Smooth muscle cell (in vitro differentiated cells): ENCODE data around the gene IQUB. TPM values are rescaled to one million over a fixed set of nuclear protein-coding genes. Genes with fewer than 3 reads are reported as not detected.

Source experiments
- DNase-seq: peaks from one replicate; lab custom pipeline; 2025; ENCODE audit not compliant: unreplicated experiment; lab: John Stamatoyannopoulos, UW
- H2AFZ ChIP-seq: fragments of 200-600 bp; sonication (generic); 2 replicates; pipeline ENCODE4 v1.6.0; 2016; ENCODE audit warnings: antibody characterized with exemption, low read depth, mild to moderate bottlenecking
- H3F3A ChIP-seq: fragments of 200-600 bp; sonication (generic); 2 replicates; pipeline ENCODE4 v1.6.0; 2017; ENCODE audit warnings: antibody characterized with exemption, low read depth
- H3K27ac ChIP-seq: fragments of 200-600 bp; sonication (generic); 2 replicates; pipeline ENCODE4 v1.5.1; 2016; ENCODE audit warnings: low read depth, mild to moderate bottlenecking
- H3K27me3 ChIP-seq: fragments of 200-600 bp; sonication (generic); 2 replicates; pipeline ENCODE4 v1.6.1; 2016; ENCODE audit warnings: low read depth, mild to moderate bottlenecking
- H3K36me3 ChIP-seq: fragments of 200-600 bp; sonication (generic); 2 replicates; pipeline ENCODE4 v1.5.1; 2016; ENCODE audit warnings: low read depth
- H3K4me1 ChIP-seq: fragments of 200-600 bp; sonication (generic); 2 replicates; pipeline ENCODE4 v1.5.1; 2016; ENCODE audit warnings: low read depth
- H3K4me2 ChIP-seq: fragments of 200-600 bp; sonication (generic); 2 replicates; pipeline ENCODE4 v1.6.0; 2016; ENCODE audit warnings: mild to moderate bottlenecking
- H3K4me3 ChIP-seq: fragments of 200-600 bp; sonication (generic); 2 replicates; pipeline ENCODE4 v1.5.1; 2016; ENCODE audit warnings: mild to moderate bottlenecking
- H3K79me2 ChIP-seq: fragments of 200-600 bp; sonication (generic); 2 replicates; pipeline ENCODE4 v1.6.0; 2016; ENCODE audit warnings: low read depth, mild to moderate bottlenecking
- H3K9ac ChIP-seq: fragments of 200-600 bp; sonication (generic); 2 replicates; pipeline ENCODE4 v1.6.0; 2016; ENCODE audit warnings: low read depth
- H3K9me3 ChIP-seq: fragments of 200-600 bp; sonication (generic); replicated peaks from 2 replicates; pipeline ENCODE4 v1.5.1; 2016; ENCODE audit warnings: low read depth
- H4K20me1 ChIP-seq: fragments of 200-600 bp; sonication (generic); 2 replicates; pipeline ENCODE4 v1.6.0; 2016; ENCODE audit warnings: low read depth
- CTCF ChIP-seq: fragments of 200-600 bp; sonication (generic); IDR thresholded peaks from 2 replicates; pipeline ENCODE4 v1.5.1; 2017; ENCODE audit warnings: borderline replicate concordance, mild to moderate bottlenecking, antibody characterized with exemption; ENCODE audit not compliant: insufficient read depth, poor library complexity, severe bottlenecking
- WGBS: methylation state at CpG from one replicate; pipeline ENCODE4 v1.1.7; 2016; ENCODE audit warnings: low lambda C conversion rate; 5-methylcytosine and 5-hydroxymethylcytosine counted together
- polyA plus RNA-seq: library from polyadenylated mRNA; unstranded; fragments of >200 nt; fragmentation: Nextera tagmentation; extraction: Ambion mirVana; gene quantifications from 2 replicates; pipeline ENCODE4 v1.2.1, GENCODE V29; 2016
- total RNA-seq: library from RNA; depleted of rRNA; stranded (reverse); fragments of >200 nt; gene quantifications from 2 replicates; pipeline ENCODE4 v1.2.3, GENCODE V29; 2014

The IQUB gene
- total and polyA plus RNA-seq, 2 experiments from 2014 or later, result 0.58 to 2.1 TPM

DNA sequence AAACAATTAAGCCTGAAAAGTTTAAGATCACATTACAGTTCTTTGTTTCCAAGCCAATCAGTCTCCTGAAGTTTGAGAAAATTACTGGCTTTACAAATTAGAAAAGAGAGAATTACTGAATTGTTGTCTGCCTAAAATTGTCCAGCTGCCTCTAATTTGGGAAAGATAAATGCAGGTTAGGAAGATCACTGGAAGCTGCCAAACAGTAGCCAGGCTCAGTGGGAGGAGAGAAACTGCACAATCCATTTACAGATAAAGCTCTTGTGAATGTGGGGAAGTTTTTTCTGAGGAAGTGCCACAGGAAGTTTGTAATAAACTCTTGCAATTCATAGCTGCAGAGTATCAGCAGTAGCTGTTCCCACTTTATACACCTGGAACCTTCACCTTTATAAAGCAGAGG lies 100.7 kb downstream of the IQUB start:
- no peaks in the 10 kb centered on the region for H3K4me1 ChIP-seq
- H3K27me3 ChIP-seq, result no peaks in the 10 kb centered on the region

DNA sequence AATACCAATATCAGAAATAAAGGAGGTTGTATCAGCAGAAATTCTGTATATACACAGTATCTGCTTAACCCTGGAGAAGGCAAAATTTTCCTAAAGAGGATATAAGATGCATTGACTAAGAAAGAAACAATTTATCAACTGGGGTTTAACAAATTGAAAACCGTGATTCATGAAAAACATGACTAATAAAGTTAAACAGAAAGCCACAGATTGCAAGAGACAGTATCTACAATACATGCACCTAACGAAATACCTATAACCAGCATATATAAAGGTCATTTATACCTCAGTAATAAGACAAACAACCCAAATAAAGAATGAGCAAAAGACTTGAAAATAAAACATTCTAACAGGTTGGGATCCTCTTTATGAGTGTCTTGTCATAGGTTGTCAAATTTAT lies 101.8 kb downstream of the IQUB start:
- no peaks in the 10 kb centered on the region for H3K4me1 ChIP-seq
- H3K27me3 ChIP-seq, result no peaks in the 10 kb centered on the region
- DNase-seq, result no peak
- no peaks in the 10 kb centered on the region for H3F3A ChIP-seq
- TF ChIP-seq CTCF, result no peak
- no peak overlapping the region for H2AFZ ChIP-seq
- no peak overlapping the region for H3K4me3 ChIP-seq
- no peaks in the 10 kb centered on the region for H4K20me1 ChIP-seq
- H3K36me3 ChIP-seq, result no peaks in the 10 kb centered on the region
- no peaks in the 10 kb centered on the region for H3K79me2 ChIP-seq
- no peak overlapping the region for H3K4me2 ChIP-seq
- no peak overlapping the region for H3K9ac ChIP-seq
- WGBS, result 78% methylated on average over 2 of the region's 2 CpGs
- no peaks in the 10 kb centered on the region for H3K9me3 ChIP-seq
- H3K27ac ChIP-seq, result no peak overlapping the region

More for the DNA sequence above, 100.7 kb downstream of the IQUB start:
- Histone ChIP-seq H3K27ac (no peak overlapping the region), H4K20me1 (no peaks in the 10 kb centered on the region), H3F3A (no peaks in the 10 kb centered on the region), H3K9me3 (no peaks in the 10 kb centered on the region), H2AFZ (no peak overlapping the region), H3K9ac (no peak overlapping the region), H3K79me2 (no peaks in the 10 kb centered on the region), H3K36me3 (no peaks in the 10 kb centered on the region), H3K4me3 (no peak overlapping the region), H3K4me2 (no peak overlapping the region)
- DNase-seq, result no peak
- TF ChIP-seq CTCF, result no peak

GRCh38 chr7:123431075-123431614 lies 103.2 kb downstream of the IQUB start:
- no peak overlapping the region for H2AFZ ChIP-seq
- no peak overlapping the region for H3K27ac ChIP-seq
- no peaks in the 10 kb centered on the region for H3K4me1 ChIP-seq
- H3K36me3 ChIP-seq, result no peaks in the 10 kb centered on the region
- no peak overlapping the region for H3K4me2 ChIP-seq
- no peaks in the 10 kb centered on the region for H3K9me3 ChIP-seq
- DNase-seq, result no peak
- H3K79me2 ChIP-seq, result no peaks in the 10 kb centered on the region
- H4K20me1 ChIP-seq, result no peaks in the 10 kb centered on the region
- H3F3A ChIP-seq, result no peaks in the 10 kb centered on the region
- H3K4me3 ChIP-seq, result no peak overlapping the region
- TF ChIP-seq CTCF, result no peak
- H3K9ac ChIP-seq, result no peak overlapping the region
- 89% methylated on average over 5 of the region's 5 CpGs for WGBS
- H3K27me3 ChIP-seq, result no peaks in the 10 kb centered on the region

DNA sequence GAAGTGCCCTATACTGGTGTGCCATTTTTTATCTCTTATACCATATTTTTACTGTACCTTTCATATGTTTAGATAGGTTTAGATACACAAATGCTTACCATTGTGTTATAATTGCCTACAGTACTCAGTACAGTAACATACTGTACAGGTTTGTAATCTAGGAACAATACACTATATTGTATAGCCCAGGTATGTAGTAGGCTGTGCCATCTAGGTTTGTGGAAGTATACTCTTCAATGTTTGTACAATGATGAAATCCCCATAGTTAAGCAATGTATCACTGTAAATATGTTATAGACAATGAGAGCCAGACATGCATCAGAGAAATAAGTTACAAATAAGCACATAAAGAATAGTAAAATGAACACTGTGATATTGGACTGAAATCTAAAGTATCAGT lies 109.1 kb downstream of the IQUB start:
- TF ChIP-seq CTCF, result no peak
- Histone ChIP-seq H3K27me3 (no peaks in the 10 kb centered on the region), H3K36me3 (no peaks in the 10 kb centered on the region), H3K79me2 (no peaks in the 10 kb centered on the region), H3F3A (no peaks in the 10 kb centered on the region), H3K4me3 (no peak overlapping the region), H3K4me1 (no peaks in the 10 kb centered on the region), H3K9me3 (no peaks in the 10 kb centered on the region), H3K27ac (no peak overlapping the region), H3K9ac (no peak overlapping the region), H4K20me1 (no peaks in the 10 kb centered on the region), H2AFZ (no peak overlapping the region), H3K4me2 (no peak overlapping the region)
- no peak for DNase-seq
